SK-N-SH (cell line): ENCODE measurements around the gene PEX3. TPM values are rescaled to one million over a fixed set of nuclear protein-coding genes. Genes with fewer than 3 reads are reported as not detected.

ENCODE experiments used
- CTCF ChIA-PET: fragments of 300-600, 350-600 bp; formaldehyde crosslinking; extraction: SDS; loops from one replicate; lab custom pipeline; 2021; lab: Yijun Ruan, JAX
- POLR2A ChIA-PET: fragments of 350-600 bp; sonication (Branson Sonifier 250); formaldehyde crosslinking; extraction: SDS; loops from one replicate; lab custom pipeline; 2020; ENCODE audit warnings: antibody characterized with exemption, inconsistent platforms; lab: Yijun Ruan, JAX
- DNase-seq: peaks from one replicate; pipeline ENCODE4 v3.0.0; 2012
- H2AFZ ChIP-seq: fragments of 200-600 bp; sonication (generic); 2 replicates; pipeline ENCODE4 v1.8.1; 2016; ENCODE audit warnings: antibody characterized with exemption, mild to moderate bottlenecking, low read depth
- H3F3A ChIP-seq: fragments of 200-600 bp; sonication (generic); replicated peaks from 2 replicates; pipeline ENCODE3; 2016; ENCODE audit warnings: antibody characterized with exemption, mild to moderate bottlenecking; ENCODE audit not compliant: insufficient read depth
- H3K27ac ChIP-seq, 2 experiments: fragments of 200-500 bp in 1 of 2; fragments of 200-600 bp in 1 of 2; sonication (Bioruptor generic) in 1 of 2; sonication (generic), shearing (Covaris generic) in 1 of 2; 2 replicates each; pipeline versions ENCODE4 v1.5.1 to v1.6.1; 2014 to 2016; ENCODE audit warnings: low read depth in 2 of 2, inconsistent platforms in 1 of 2, low read length in 1 of 2, mild to moderate bottlenecking in 1 of 2, mixed read lengths in 1 of 2
- H3K27me3 ChIP-seq: fragments of 200-600 bp; sonication (generic), shearing (Covaris generic); 2 replicates; pipeline ENCODE4 v1.6.1; 2016; ENCODE audit warnings: mixed run types; ENCODE audit not compliant: insufficient read depth
- H3K36me3 ChIP-seq, 2 experiments: fragments of 200-500 bp in 1 of 2; fragments of 200-600 bp in 1 of 2; sonication (Bioruptor generic) in 1 of 2; sonication (generic) in 1 of 2; replicated peaks in 1 of 2; 2 replicates each; pipeline versions ENCODE3 to v1.5.1; 2014 to 2016; ENCODE audit warnings: low read length in 1 of 2, mild to moderate bottlenecking in 1 of 2; ENCODE audit not compliant: insufficient read depth in 2 of 2, control insufficient read depth in 1 of 2
- H3K4me1 ChIP-seq, 2 experiments: fragments of 200-500 bp in 1 of 2; fragments of 200-600 bp in 1 of 2; sonication (Bioruptor generic) in 1 of 2; sonication (generic), shearing (Covaris generic) in 1 of 2; 2 replicates each; pipeline versions ENCODE4 v1.5.1 to v1.6.1; 2014 to 2016; ENCODE audit warnings: low read depth in 1 of 2, low read length in 1 of 2, mixed run types in 1 of 2; ENCODE audit not compliant: insufficient read depth in 2 of 2, control insufficient read depth in 1 of 2
- H3K4me2 ChIP-seq: fragments of 200-600 bp; sonication (generic), shearing (Covaris generic); 2 replicates; pipeline ENCODE4 v1.6.1; 2017; ENCODE audit warnings: mixed run types
- H3K4me3 ChIP-seq, 2 experiments: fragments of 200-500 bp in 1 of 2; fragments of 200-600 bp in 1 of 2; sonication (Bioruptor generic) in 1 of 2; sonication (generic), shearing (Covaris generic) in 1 of 2; 2 replicates each; pipeline versions ENCODE4 v1.5.1 to v1.8.1; 2014 to 2016; ENCODE audit warnings: low read depth in 2 of 2, inconsistent platforms in 1 of 2, low read length in 1 of 2, mild to moderate bottlenecking in 1 of 2, mixed read lengths in 1 of 2, moderate library complexity in 1 of 2
- H3K79me2 ChIP-seq: fragments of 200-600 bp; sonication (generic); 2 replicates; pipeline ENCODE4 v1.8.1; 2017; ENCODE audit warnings: mild to moderate bottlenecking; ENCODE audit not compliant: insufficient read depth
- H3K9ac ChIP-seq: fragments of 200-600 bp; sonication (generic); 2 replicates; pipeline ENCODE4 v1.6.1; 2017; ENCODE audit warnings: mixed run types
- H3K9me2 ChIP-seq: fragments of 200-600 bp; sonication (generic); 2 replicates; pipeline ENCODE4 v1.6.1; 2017; ENCODE audit warnings: mixed run types
- H3K9me3 ChIP-seq: fragments of 200-600 bp; sonication (generic); 2 replicates; pipeline ENCODE4 v1.6.1; 2017; ENCODE audit warnings: mixed run types, mild to moderate bottlenecking, moderate library complexity
- H4K20me1 ChIP-seq: fragments of 200-600 bp; sonication (generic); 2 replicates; pipeline ENCODE4 v1.6.1; 2017; ENCODE audit warnings: mild to moderate bottlenecking, mixed run types; ENCODE audit not compliant: insufficient read depth
- CHD2 ChIP-seq: fragments of 150-350 bp; IDR thresholded peaks from 2 replicates; pipeline ENCODE4 v1.6.1; 2018; ENCODE audit warnings: low read length; ENCODE audit not compliant: partially characterized antibody
- CTCF ChIP-seq: fragments of 200-600 bp; sonication (generic); IDR thresholded peaks from 2 replicates; pipeline ENCODE4 v1.6.1; 2017; ENCODE audit warnings: antibody characterized with exemption, mild to moderate bottlenecking, moderate library complexity
- ELF1 ChIP-seq: IDR thresholded peaks from 2 replicates; pipeline ENCODE4 v1.4.0; 2012
- FOSL2 ChIP-seq: IDR thresholded peaks from 2 replicates; pipeline ENCODE4 v1.4.0; 2012; ENCODE audit warnings: low read depth, mild to moderate bottlenecking, moderate library complexity, borderline replicate concordance
- FOXM1 ChIP-seq: IDR thresholded peaks from 2 replicates; pipeline ENCODE4 v1.4.0; 2012; ENCODE audit warnings: low read depth, mild to moderate bottlenecking
- GABPA ChIP-seq: IDR thresholded peaks from 2 replicates; pipeline ENCODE4 v1.4.0; 2012; ENCODE audit warnings: low read depth, mild to moderate bottlenecking
- GATA2 ChIP-seq: sonication (generic); formaldehyde crosslinking; IDR thresholded peaks from 2 replicates; pipeline ENCODE4 v1.5.0; 2020; ENCODE audit warnings: mild to moderate bottlenecking, missing genetic modification reagents
- PBX3 ChIP-seq: IDR thresholded peaks from 2 replicates; pipeline ENCODE4; 2012
- POLR2AphosphoS5 ChIP-seq: IDR thresholded peaks from 2 replicates; pipeline ENCODE4 v1.6.1; 2012; ENCODE audit warnings: low read depth, low read length
- RAD21 ChIP-seq: IDR thresholded peaks from 2 replicates; pipeline ENCODE4 v1.6.1; 2012; ENCODE audit warnings: mild to moderate bottlenecking, low read length
- RCOR1 ChIP-seq: fragments of 150-350 bp; IDR thresholded peaks from 2 replicates; pipeline ENCODE4 v1.6.1; 2017; ENCODE audit warnings: antibody characterized with exemption, low read length
- RFX5 ChIP-seq: IDR thresholded peaks from 2 replicates; pipeline ENCODE4 v1.6.1; 2012; ENCODE audit warnings: mild to moderate bottlenecking, improper control_type of control experiment, low read length
- SIN3A ChIP-seq: IDR thresholded peaks from 2 replicates; pipeline ENCODE4 v1.6.1; 2012; ENCODE audit warnings: low read depth, mild to moderate bottlenecking, low read length, moderate library complexity, borderline replicate concordance
- SMC3 ChIP-seq: IDR thresholded peaks from 2 replicates; pipeline ENCODE4 v1.6.1; 2012; ENCODE audit warnings: low read depth, low read length, improper control_type of control experiment
- TAF1 ChIP-seq: IDR thresholded peaks from 2 replicates; pipeline ENCODE4 v1.6.1; 2012; ENCODE audit warnings: low read depth, mild to moderate bottlenecking, low read length, moderate library complexity, borderline replicate concordance
- TEAD4 ChIP-seq: IDR thresholded peaks from 2 replicates; pipeline ENCODE4 v1.4.0; 2012; ENCODE audit warnings: mild to moderate bottlenecking, borderline replicate concordance; ENCODE audit not compliant: insufficient read depth
- WGBS: methylation state at CpG from one replicate; pipeline ENCODE4 v1.1.6; 2017; ENCODE audit warnings: low lambda C conversion rate; 5-methylcytosine and 5-hydroxymethylcytosine counted together
- polyA plus RNA-seq, 3 experiments: library from polyadenylated mRNA; depleted of rRNA; stranded (reverse); fragments of >200 nt; gene quantifications; 2 replicates each; pipeline ENCODE4 v1.2.3, GENCODE V29; 2012
- TF ChIP-seq, protein P1 (sequence below): IDR thresholded peaks from 2 replicates; pipeline ENCODE4 v1.4.0; 2012; ENCODE audit warnings: low read depth, borderline replicate concordance
- TF ChIP-seq, protein P2 (sequence below): fragments of 150-350 bp; IDR thresholded peaks from 2 replicates; pipeline ENCODE4 v1.6.1; 2017; ENCODE audit warnings: antibody characterized with exemption, low read length, low read depth, borderline replicate concordance
- TF ChIP-seq, protein P3 (sequence below): IDR thresholded peaks from 2 replicates; pipeline ENCODE4 v1.4.0; 2012; ENCODE audit warnings: low read depth, borderline replicate concordance
- TF ChIP-seq, protein P4 (sequence below): fragments of 150-350 bp; IDR thresholded peaks from 2 replicates; pipeline ENCODE4 v1.6.1; 2016; ENCODE audit warnings: mild to moderate bottlenecking, low read depth, low read length

Gene PEX3
- polyA plus RNA-seq, 1 of the 3 experiments (the other 2 are of a cell fraction), result 14.1 TPM

GRCh38 chr6:143516690-143517446, 66.3 kb downstream of the PEX3 start:
- H3K4me3 ChIP-seq, result no peak overlapping the region
- TF ChIP-seq POLR2AphosphoS5 (no peak), GABPA (no peak), RFX5 (no peak), PBX3 (no peak), SIN3A (no peak), CHD2 (no peak), TEAD4 (no peak), SMC3 (no peak), CTCF (no peak), FOSL2 (no peak), GATA2 (no peak), RCOR1 (no peak), RAD21 (no peak), ELF1 (no peak), FOXM1 (no peak), TAF1 (no peak)
- TF ChIP-seq, protein P1, sequence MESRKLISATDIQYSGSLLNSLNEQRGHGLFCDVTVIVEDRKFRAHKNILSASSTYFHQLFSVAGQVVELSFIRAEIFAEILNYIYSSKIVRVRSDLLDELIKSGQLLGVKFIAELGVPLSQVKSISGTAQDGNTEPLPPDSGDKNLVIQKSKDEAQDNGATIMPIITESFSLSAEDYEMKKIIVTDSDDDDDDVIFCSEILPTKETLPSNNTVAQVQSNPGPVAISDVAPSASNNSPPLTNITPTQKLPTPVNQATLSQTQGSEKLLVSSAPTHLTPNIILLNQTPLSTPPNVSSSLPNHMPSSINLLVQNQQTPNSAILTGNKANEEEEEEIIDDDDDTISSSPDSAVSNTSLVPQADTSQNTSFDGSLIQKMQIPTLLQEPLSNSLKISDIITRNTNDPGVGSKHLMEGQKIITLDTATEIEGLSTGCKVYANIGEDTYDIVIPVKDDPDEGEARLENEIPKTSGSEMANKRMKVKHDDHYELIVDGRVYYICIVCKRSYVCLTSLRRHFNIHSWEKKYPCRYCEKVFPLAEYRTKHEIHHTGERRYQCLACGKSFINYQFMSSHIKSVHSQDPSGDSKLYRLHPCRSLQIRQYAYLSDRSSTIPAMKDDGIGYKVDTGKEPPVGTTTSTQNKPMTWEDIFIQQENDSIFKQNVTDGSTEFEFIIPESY, result no peak
- TF ChIP-seq, protein P2, sequence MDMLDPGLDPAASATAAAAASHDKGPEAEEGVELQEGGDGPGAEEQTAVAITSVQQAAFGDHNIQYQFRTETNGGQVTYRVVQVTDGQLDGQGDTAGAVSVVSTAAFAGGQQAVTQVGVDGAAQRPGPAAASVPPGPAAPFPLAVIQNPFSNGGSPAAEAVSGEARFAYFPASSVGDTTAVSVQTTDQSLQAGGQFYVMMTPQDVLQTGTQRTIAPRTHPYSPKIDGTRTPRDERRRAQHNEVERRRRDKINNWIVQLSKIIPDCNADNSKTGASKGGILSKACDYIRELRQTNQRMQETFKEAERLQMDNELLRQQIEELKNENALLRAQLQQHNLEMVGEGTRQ, result no peak
- TF ChIP-seq, protein P3, sequence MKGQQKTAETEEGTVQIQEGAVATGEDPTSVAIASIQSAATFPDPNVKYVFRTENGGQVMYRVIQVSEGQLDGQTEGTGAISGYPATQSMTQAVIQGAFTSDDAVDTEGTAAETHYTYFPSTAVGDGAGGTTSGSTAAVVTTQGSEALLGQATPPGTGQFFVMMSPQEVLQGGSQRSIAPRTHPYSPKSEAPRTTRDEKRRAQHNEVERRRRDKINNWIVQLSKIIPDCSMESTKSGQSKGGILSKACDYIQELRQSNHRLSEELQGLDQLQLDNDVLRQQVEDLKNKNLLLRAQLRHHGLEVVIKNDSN, result no peak
- TF ChIP-seq, protein P4, sequence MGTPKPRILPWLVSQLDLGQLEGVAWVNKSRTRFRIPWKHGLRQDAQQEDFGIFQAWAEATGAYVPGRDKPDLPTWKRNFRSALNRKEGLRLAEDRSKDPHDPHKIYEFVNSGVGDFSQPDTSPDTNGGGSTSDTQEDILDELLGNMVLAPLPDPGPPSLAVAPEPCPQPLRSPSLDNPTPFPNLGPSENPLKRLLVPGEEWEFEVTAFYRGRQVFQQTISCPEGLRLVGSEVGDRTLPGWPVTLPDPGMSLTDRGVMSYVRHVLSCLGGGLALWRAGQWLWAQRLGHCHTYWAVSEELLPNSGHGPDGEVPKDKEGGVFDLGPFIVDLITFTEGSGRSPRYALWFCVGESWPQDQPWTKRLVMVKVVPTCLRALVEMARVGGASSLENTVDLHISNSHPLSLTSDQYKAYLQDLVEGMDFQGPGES, result no peak
- no peak for DNase-seq
- no peaks in the 10 kb centered on the region for H3F3A ChIP-seq
- no peaks in the 10 kb centered on the region for H3K9me3 ChIP-seq
- no peak overlapping the region for H2AFZ ChIP-seq
- CTCF ChIA-PET, result no interaction called here
- H3K9me2 ChIP-seq, result no peaks in the 10 kb centered on the region
- H3K4me1 ChIP-seq, result peaks cover 0 to 3% of the 10 kb centered on the region in 2 experiments; a peak in 1 of 4 replicates
- no peaks in the 10 kb centered on the region for H3K27me3 ChIP-seq
- WGBS, result 96% methylated on average over 2 of the region's 2 CpGs
- POLR2A ChIA-PET, result no interaction called here
- H3K36me3 ChIP-seq, result no peaks in the 10 kb centered on the region
- no peak overlapping the region for H3K9ac ChIP-seq
- H4K20me1 ChIP-seq, result no peaks in the 10 kb centered on the region
- no peak overlapping the region for H3K4me2 ChIP-seq
- no peaks in the 10 kb centered on the region for H3K79me2 ChIP-seq
- no peak overlapping the region for H3K27ac ChIP-seq
